Activated gamma-delta T cell (primary cell): ENCODE results near the gene C19orf85.
"Not testable (repeated sequence)": the region's sequence is repeated elsewhere in the genome, so short reads cannot be mapped to it uniquely, and the experiment has no call there.

ENCODE experiments used
- DNase-seq: peaks from one replicate; lab custom pipeline; 2025; lab: John Stamatoyannopoulos, UW

C19orf85 gene

DNA sequence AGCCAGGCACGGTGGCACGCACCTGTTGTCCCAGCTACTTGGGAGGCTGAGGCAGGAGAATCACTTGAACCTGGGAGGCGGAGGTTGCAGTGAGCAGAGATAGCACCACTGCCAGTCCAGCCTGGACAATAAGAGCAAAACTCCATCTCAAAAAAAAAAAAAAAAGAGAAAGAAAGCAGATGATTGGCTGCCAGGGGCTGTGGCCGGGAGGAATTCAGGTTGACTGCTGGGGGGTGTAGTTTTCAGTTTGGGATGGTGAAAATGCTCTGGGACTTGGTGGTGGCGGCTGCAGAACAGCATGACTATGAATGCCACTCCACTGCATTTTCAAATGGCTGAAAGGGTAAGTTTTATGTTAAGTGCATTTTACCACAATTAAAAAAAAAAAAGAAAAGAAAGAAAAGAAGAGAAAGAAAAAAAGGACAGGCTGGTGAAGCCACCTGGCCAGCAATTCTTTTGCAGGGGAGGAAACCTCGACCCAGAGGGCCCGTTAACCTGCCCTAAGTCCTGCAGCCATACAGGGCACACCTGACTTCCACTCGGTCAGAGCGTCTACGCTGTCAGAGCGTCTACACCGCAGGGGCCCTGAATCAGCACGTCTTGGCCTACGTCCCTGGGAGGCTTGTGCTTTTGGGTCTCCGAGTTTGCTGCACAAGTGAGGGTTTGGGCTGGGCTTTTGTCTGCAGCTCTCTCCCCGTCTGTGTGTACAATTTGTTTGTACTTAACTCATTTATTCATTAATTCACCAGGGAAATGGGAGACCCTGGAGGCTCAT lies 6.7 kb downstream of the C19orf85 start:
- no peak for DNase-seq

DNA sequence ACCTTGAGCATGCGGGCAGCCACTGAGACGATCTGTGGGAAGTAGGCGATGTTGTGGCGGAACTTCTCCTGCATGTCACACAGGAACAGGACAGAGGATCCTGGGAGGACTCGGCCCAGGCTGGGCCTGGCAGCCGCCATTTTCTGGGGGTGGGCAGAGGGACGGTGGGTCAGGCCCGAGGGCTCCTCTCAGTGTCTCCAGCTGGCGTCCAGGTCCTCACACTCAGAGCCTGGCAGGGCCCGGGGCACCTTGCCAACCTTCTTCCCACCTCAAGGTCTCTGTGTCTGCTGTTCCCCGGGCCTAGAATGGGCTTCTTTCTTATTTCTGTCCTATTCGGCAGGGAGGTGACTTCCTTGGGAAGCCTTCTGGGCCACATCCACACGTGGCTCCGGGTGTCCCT lies 8.2 kb downstream of the C19orf85 start:
- DNase-seq: no peak

DNA sequence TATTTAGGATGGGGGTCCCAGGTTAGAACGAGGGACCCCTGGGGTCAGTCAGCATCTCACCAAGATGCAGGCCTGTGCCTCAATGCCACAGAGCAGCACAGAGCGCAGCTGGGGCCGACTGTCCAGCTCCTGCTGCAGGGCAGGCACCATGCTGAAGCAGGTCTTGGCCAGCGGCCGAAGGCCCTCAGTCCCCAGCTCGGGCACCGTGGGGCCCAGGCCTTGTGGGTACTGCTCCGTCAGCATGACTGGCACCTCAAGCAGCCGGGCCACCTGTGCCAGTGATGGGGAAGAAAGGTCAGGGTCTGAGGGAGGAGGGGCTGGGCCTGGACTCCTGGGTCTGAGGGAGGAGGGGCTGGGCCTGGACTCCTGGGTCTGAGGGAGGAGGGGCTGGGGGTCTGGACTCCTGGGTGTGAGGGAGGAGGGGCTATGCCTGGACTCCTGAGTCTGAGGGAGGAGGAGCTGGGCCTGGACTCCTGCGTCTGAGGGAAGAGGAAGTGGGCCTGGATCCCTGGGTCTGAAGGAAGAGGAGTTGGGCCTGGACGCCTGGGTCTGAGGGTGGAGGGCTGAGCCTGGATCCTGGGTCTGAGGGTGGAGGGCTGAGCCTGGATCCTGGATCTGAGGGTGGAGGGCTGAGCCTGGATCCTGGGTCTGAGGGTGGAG lies 8.8 kb downstream of the C19orf85 start:
- no peak for DNase-seq

DNA sequence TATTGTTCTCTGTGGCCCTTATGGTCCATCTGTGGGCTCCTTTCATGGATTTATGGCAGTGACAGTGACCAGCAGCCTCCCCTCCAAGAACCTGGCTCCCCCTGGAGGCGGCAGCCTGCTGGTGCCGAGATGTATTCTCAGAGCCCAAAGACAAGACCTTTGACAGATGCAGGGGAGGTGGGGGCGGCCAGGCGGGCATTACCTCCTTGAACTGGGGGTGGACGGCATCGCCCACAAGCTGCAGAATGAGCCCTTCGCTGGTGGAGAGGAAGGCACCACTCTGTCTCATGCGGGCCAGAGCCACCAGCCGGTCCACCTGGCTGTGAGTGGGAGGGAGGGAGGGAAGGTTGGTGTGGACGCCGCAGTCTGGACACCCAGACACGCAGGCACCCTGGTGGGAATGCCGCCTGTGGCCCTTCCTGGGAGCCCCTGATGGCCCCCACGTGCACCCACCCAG lies 9.7 kb downstream of the C19orf85 start:
- DNase-seq: no peak

DNA sequence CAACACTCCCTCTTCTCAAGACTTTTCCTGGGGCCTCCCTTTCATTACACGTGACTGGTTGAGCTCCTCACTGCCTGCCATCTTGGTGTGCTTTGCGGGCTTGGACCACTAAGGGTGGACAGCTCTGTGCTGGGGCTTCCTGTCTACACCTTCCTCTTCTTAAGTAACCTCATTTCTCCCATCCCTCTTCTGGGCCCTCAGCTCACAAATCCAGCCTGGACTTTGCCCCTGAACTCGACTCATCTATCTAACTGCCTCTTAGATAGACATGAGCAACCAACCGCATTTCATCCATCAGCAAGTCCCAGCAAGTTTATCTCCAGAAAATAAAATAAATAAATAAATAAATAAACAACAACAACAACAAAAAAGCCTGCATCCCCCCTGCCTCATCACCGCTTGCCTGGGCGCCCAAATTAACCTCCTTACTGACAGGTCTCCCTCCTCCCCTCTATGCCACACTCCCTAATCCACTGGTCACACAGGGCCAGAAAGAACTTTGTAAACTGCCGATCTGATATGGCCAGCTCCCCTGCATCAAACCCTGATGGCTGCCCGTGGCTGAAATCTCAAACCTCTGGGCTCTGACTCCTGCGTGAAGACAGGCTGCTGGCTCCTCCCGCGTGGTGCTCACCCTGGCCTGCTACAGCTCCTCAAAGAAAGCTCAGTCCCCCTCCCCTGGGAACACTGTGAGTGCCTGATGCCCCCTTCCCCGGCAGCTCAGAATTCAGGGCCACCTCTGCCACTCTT lies 10.9 kb downstream of the C19orf85 start:
- DNase-seq: no peak

DNA sequence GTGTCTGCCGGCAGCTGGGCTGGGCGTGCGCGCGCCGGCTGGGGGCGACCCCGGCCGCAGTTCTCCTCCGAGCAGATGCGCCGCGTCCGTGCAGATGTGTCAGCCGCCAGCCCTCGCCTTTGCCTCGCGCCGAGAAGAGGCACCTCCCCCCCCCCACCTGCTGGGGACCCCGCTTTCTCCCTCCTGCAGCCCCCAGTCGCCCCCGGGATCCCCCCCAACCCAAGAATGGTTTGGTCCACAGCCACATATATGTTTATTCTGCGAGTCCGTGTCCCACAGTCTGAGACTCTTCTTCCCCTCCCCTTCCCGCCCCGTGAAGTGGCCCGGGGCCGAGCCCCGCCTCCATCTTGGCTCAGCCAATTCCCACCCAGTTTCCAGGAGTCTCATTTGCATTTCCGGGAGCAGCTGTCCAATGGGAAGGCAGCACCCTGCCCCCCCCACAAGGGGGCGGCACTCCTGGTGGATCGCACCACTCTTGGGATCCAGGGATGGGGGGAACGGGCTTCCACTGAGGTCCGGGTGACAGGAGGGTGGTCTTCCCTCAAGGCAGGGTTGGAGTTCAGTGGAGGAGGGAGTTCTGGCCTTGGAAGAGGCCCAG lies 11.7 kb downstream of the C19orf85 start:
- DNase-seq: no peak

DNA sequence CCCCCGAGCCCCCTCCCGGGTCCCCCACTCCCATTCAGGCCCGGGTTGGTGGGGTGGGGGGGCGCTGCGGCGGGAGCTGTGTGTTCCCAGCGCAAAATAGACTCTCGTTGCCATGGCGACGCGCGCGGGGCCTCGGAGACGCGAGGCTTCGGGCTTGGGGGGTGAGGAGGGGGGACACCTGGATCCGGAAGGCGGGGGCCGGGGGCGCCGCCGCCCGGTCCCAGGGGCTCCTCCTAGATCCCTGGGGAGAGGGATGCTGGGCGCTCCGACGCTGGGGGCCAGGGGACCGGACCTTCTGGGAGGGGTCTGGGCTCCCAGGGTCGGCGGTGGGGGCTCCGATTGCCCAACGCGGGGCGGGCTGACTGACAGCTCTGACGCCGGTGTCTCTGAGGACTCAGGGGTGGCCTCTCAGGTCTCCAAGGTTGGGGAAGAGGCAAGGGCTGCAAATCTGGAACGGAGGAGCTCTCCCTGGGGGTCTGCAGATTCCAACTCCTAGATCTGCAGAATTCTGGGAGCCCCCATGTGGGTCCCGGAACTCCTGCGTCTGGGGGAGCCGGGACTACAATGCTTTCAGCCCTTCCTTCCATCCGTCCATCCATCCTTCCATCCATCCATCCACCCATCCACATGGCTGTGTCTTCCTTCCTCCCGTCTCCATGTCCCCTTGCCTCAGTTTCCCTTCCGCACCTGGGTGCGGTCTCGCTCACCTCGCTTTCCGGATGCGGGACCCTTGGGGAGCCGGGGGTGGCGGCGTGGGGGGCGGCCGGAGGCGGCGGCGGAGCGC lies 12.4 kb downstream of the C19orf85 start:
- DNase-seq: no peak

DNA sequence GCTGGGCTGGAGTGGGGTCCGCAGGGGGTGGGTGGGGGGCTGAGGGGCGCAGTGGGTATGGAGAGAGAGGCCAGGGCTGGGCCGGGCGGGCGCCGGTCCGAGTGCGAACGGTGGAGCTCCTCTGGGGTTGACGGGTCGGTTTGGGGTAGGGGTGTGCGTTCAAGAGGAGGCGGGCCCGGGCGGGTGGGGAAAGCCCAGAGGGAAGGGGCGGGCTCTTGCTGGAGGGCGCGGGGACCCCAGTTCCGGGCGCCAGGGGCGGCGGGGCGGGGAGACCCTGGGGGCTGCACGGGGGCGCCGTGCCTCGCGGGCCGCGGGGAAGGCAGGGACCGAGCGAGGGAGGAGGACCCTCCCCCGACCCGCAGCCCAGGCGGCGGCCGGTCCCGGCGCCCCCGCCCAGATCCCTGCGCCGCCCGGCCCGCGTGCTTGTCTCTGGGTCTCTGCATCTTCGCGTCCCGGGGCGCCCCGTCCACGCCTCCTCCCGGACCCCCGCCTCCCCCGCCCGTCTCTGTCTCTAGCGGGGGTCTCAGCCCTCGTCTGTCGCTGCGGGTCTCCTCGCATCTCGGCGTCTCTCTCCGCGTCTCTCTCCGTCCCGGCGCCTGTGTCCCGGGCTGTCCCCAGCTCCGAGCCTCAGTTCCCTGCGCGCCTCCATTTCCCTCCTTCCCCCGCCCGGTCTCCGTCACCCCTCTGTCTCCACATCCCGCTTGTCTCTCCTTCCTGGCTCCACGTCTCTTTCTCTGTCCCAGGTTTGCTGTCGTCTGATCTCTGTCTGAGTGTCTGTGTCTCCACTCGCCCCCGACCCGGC lies 13.2 kb downstream of the C19orf85 start:
- DNase-seq: no peak

DNA sequence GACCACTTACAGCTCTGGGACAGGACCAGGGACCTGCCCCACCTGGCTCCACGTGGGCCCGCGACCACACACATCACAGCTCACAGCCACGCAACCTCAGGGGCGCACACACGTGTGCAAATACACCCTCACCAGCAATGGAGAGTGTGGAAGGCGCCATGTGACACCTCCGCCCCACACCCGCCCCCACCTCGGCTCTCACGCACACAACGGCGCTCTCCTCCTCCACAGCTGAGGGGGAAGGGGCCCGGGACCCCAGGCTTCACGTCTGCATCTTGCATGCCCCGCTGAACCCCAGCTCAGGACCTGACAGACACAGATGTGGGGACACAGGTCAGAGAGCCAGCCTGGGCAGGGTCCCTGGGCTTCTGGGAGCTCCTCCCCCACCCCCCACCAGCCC lies 15.1 kb downstream of the C19orf85 start:
- no peak for DNase-seq

DNA sequence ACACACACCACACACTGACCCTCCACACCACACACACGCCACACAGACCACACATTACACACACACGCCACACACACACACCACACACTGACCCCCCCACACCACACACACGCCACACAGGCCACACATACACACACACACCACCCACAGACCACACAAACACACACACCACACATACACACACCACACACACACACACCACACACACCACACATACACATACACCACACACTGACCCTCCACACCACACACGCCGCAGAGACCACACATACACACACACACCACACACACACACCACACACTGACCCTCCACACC lies 16.4 kb downstream of the C19orf85 start:
- not testable (repeated sequence) for DNase-seq

DNA sequence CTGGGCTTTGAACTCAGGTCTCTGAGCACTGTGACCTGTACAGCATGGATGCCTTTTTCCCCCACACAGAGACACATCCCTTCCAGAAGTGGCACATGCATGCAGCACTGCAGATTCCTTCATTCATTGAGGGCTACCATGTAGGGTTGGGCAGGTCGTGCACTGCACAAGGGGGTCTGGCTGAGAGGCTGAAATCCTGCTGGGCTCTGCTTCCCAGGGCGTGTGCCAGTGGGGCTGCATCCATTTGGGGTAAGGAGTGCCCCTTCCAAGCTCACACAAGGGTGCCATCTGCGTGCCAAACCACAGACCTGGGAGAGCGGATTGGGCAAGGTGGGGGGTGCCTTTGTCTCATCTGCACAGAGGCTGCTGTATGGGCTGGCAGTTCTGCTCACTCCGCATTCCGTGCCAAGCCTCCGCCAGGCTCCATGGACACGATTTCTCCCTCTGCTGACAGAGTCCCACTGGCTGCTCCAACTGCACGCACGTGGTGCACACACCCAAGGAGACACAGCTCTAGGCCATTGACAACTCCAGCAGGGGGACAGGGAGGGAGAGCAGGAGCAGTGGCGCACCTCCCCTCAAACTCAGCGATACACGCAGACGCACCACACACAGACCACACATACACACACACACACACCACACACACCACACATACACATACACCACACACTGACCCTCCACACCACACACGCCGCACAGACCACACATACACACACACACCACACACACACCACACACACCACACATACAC lies 17.0 kb downstream of the C19orf85 start:
- no peak for DNase-seq

DNA sequence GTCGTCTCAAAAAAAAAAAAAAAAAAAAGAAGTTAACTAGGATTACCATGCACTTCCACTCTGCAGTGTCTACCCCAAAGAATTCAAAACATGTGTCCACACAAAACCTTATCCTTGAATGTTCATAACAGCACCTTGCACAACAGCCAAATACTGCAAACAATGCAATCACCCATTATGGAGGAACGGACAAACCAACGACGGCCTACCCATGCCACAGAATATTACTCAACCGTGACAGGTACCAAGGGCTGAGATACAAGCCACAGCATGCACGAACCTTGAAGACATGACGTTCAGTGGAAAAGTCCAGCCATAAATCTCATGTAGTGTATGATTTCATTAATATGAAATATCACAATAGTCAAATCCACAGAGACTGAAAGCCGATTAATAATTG lies 18.5 kb downstream of the C19orf85 start:
- DNase-seq: no peak

DNA sequence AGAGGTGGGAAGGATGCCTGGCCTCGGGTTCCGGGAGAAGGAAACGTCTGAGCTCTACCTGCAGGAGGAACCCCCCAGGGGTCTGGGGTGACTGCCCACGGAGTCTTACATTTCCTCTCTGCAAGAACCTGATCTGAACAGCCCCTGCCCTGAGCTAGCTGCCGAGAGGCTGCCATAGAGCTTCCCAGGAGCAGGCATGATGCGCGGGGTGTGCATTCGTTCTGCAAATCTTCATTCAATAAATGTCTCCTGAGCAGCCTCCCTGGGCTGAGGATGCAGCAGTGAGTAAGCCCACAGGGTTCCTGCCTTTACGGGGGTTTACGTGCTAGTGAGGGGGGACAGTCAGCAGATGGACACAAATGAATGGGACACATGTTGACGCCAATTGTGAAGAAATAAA lies 19.9 kb downstream of the C19orf85 start:
- DNase-seq: no peak

DNA sequence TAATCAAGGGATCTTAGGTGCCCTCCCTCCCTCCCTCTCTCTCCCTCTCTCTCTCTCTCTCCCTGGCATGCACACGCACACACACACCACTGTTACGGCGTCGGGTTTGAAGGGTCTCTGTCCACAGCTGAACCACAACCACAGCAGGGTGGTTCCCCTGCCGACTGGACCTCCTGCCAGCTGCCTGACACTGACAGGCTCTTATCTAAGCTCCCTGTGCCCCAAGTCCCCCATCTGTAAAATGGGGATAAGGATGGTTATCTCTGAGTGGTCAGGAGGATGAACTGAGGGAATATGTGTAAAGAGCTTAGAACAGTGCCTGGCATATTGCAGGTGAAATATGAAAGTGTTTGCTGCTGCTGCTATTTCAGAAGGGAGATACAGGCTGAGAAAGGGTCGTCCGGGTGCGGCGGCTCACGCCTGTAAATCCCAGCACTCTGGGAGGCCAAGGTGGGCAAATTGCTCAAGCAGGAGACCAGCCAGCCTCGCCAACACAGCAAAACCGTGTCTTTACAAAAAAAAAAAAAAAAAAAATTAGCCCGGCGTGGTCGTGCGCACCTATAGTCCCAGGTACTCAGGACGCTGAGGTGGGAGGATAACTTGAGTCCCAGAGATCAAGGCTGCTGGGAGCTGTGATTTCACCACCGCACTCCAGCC lies 20.6 kb downstream of the C19orf85 start:
- no peak for DNase-seq

DNA sequence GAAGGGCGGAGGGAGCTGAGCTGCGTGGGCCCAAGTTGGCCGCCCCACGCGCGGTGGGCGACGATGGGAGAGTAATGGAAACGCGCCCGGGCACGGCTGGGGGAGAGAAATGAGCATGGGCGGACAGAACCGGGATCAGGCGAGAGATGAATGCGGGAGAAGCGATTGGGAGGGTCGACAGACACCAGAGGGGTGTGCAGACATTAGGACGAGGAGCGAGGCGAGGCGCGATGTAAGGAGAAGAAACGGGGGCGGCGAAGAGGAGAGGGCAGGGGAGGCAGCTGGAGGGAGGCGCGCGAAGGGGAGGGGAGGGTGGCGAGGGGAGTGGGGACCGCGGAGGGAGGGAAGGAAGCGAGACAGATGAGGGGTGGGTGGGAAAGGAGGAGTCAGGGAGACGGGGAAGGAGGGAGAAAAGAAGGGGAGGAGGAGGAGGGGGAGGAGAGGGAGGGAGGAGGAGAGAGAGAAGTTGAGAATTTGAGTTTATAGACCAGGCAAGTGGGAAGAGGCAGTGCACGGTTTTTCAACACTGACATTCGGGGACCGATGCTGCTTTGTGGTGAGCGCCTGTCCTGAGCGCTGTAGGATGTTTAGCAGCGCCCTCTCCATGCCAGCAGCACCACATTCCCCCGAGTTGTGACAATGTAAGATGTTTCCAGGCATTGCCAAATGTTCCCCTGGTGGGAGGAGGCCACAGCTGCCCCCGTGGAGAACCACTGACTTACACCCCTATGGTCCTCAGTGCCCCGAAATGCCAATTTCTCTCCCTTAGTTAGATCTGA lies 21.3 kb downstream of the C19orf85 start, which contains the start of gene SHISA7:
Gene SHISA7, minus strand, starts transcription at position 256 of the 779 bp plus-strand sequence. CDS start 437 bp downstream, outside the sequence.
- DNase-seq: no peak

DNA sequence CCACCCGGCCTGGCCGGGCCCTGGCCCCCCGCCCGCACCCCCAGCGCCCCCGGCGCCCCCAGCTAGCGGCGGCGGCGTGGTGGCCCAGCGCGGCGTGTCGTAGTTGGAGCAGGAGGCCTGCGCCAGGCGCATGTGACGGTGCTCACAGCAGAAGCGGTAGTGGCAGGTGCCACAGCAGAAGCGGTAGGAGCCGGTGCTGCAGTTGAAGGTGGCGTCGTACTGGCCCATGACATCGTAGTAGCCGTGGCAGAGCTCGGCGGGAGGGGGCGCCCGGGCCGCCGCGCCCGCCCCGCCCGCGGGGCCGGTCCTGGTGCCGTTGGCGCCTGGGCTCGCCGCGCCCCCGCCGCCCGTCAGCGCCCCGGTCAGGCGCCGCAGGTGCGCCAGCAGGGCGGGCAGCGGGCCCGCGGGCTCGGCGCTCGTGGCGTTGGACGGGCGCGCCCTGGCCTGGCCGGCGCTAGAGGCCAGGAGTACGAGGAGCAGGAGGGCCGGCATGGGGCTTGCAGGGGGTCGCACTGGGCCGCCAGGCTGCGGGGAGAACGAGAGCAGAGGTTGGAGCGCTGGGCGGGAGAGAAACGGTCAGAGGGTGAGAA lies 22.1 kb downstream of the C19orf85 start:
- DNase-seq: no peak

DNA sequence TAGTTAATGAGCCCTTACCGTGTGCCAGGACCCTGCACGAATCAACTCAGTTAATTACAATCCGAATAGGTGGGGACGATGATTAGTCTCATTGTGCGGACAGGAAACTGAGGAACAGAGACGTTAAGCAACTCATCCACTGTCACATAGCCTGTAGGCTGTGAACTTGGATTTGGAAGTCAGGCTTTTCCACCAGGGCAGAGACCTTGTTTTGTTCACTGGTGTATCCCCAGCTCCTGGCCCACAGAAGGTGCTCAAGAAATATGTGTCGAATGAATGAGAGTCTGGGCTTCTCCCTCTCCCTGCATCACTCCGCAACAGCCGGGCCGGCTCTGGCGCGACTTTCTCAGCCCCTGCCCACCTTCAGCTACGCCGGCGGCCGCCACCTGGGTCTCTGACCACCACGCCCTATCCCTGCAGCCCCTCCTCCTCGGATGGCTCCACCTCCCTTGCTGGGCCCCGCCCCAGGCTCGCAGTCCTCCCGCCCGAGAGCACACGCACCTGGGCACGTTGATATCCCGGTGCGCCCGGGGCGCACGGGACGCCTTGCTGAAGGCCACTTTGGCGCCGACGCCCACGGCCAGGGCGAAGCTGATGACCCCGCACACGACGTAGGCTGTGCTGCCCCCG lies 22.7 kb downstream of the C19orf85 start:
- DNase-seq: no peak

DNA sequence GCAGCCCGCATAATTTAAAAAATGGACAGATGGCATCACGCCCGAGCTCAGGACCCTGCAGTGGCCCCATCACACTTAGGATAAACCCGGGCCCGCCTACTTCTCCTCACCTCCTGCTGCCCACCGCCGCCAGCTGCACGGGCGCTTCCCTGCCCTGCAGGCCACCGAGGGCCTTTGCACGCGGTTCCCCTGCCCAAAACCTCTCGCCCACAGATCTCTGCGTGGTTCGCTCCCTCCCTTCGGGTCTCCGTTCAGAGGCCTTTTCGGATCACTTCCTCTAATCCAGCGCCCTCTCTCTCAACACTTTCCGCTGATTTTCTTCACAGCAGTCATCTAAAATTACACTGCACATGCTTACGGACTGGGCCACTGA lies 23.2 kb downstream of the C19orf85 start:
- no peak for DNase-seq
